ENCODE results near the gene HINFP. TPM values are rescaled to one million over a fixed set of nuclear protein-coding genes. Genes with fewer than 3 reads are reported as not detected.

Gene HINFP, protein sequence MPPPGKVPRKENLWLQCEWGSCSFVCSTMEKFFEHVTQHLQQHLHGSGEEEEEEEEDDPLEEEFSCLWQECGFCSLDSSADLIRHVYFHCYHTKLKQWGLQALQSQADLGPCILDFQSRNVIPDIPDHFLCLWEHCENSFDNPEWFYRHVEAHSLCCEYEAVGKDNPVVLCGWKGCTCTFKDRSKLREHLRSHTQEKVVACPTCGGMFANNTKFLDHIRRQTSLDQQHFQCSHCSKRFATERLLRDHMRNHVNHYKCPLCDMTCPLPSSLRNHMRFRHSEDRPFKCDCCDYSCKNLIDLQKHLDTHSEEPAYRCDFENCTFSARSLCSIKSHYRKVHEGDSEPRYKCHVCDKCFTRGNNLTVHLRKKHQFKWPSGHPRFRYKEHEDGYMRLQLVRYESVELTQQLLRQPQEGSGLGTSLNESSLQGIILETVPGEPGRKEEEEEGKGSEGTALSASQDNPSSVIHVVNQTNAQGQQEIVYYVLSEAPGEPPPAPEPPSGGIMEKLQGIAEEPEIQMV
- total RNA-seq = 35.9 TPM

DNA sequence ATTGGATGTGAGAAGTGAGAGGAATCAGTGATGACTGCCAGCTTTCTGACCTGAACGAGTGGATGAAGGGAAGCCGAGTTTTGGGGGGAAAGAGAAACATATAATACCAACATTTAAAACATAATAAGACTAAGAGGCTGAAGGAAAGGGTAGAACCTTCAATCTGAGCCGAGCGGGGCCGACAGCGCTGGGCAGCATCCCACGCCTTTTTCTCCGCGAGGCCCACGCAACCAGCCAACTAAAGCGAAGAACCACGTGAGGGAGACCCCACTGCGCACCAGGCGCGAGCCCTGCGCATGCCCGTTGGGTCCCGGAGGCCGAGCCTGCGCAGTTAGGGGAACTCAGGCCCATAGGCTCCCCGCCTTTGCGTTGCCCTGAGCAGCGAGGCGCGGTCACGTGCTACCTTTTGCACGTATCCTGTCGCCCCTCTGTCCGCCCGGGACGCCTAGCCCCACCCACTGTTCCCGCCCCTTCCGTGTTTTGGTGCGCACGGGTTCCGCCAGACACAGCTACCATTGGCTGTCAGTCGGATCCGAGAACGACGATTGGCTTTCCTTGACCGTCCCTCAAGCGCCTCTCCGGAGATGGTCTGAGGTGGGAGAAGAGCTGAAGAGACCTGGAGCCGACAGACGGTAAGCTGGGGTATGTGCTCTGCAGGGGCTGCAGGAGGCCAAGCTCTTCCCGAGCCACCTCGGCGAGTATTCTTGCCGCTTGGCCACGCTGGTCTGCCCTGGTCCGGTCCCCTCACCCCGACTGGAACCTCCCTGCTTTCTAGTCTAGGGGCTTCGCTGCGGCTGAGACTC lies at the start of gene HINFP:
Gene HINFP (plus strand): TSS at position 573 of the 803 bp plus-strand sequence. CDS start 5,365 bp downstream, outside the sequence.
- DNase-seq (ENCODE audit: low spot score) = peak; percentile 99

DNA sequence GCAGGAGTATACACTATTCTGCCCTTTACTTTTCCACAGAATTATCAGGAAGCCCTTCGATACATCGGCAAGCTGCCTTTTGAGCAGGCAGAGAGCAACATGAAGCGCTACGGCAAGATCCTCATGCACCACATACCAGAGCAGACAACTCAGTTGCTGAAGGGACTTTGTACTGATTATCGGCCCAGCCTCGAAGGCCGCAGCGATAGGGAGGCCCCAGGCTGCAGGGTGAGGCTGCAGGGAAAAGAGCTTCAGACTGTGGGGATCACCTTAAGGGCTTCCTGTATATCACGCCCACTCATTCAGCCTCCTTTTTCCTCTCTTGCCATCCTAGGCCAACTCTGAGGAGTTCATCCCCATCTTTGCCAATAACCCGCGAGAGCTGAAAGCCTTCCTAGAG lies 43.5 kb upstream of the HINFP start:
- no peak for DNase-seq (ENCODE audit: low spot score)

DNA sequence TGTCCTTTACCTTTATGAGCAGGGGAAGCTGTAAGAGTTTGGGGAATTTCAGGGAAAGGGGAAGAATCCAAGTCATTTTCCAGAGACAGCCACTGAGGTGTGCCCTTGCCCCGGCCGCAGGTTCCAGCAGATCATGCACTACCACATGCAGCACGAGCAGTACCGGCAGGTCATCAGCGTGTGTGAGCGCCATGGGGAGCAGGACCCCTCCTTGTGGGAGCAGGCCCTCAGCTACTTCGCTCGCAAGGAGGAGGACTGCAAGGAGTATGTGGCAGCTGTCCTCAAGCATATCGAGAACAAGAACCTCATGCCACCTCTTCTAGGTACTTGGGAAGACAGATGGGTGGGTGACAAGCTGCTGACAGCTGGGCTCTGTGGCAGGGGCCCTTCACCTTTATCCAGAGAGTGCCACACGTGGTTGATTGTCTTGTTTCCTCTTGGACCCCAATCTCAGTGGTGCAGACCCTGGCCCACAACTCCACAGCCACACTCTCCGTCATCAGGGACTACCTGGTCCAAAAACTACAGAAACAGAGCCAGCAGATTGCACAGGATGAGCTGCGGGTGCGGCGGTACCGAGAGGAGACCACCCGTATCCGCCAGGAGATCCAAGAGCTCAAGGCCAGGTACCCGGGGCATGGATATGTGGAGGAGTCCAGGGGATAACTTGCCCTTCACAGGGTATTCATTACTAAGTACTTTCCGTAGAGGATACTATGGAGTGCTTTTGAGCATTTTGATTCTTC lies 42.5 kb upstream of the HINFP start:
- DNase-seq (ENCODE audit: low spot score) = no peak

DNA sequence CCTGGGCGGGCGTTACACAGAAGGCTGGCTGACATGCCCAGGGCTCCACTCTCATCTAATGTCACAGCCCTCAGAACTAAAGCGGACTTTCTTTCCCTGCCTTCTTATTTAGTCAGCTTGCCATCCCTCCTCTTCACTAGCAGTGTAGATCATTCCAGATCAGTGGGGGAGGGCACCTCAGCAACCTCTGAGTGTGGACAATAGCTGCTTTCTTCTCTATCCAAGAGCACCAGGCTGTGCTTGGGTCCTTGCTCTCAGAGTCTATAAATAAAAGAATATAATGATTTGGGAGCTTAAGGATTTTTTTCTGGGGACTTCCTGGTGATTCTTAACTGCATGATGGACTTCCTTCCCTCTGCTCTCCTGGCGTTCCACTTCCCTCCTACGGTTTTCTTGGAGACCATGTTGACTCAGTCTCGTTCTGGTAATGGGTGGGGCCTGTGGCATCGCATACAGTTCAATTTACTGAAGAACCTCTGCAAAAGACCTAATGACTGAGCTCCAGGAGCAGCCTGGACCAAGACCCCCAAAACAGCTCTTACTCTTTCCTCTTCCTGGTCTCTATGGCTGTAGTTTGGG lies 39.6 kb upstream of the HINFP start:
- DNase-seq (ENCODE audit: low spot score) = no peak

DNA sequence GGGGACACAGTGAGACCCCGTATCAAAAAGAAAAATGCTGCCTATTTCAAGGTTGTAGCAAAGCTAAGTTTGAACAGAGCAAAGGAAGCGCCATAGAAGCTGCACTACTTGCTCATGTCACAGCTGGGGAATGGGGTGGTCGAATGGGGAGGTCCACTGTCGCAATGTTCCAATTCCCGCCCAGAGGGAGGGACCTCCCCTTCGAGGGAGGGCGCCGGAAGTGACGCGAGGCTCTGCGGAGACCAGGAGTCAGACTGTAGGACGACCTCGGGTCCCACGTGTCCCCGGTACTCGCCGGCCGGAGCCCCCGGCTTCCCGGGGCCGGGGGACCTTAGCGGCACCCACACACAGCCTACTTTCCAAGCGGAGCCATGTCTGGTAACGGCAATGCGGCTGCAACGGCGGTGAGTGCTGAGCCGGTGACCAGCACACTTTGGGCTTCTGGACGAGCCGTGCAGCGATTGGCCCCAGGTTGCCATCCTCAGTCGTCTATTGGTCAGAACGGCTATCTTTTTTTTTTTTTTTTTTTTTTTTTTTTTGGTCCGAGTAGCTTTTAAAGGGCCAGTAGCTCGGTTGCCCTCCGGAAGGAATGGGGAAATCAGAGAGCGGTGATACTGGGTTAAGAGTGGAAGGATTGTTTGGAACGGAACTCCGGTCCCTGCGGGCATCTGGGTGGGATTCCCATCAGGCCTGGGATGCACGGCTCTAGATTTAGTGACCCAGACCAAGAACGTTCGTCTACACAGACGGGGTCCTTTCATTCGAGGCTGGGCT lies 36.5 kb upstream of the HINFP start, which contains the start of gene HMBS:
Gene HMBS (plus strand): TSS at position 219 of the 774 bp plus-strand sequence. CDS start 153 bp downstream, at position 372.
- peak; percentile 92 for DNase-seq (ENCODE audit: low spot score)

DNA sequence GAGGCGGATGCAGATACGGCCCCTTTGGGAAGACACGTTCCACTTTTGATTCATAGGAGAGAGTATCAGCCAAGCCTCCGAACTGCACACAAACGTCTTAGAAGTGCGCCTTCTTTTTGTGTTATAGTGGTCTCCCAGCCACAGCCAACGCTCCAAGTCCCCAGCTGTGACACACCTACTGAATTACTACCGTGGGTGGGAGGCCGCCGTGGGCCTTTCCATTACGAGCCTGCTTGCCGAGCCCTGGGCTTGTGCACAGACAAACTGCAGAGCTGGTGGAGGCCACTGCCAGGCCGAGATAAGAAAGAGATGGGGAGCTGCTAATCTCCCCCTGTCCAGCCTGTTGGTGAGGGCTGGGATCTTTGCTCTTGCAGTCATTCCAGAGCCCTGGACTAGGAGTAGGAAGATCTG lies 35.9 kb upstream of the HINFP start:
- no peak for DNase-seq (ENCODE audit: low spot score)

DNA sequence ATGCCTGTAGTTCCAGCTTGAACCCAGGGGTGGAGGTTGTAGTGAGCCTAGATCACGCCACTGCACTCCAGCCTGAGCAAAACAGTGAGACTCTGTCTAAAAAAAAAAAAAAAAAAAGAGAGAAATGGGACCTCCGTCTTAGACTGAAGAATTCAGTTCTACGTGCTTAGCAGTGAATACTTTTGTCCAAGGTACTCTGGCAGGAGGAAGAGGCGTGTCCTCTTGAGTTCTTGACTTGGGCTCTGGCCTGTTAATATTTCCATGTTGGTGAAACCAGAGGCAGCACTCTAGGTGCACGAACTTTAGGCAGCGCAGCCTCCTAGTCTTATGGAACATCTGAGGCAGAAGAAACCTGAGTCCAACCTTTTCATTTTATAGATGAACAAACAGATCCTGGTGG lies 34.3 kb upstream of the HINFP start:
- DNase-seq (ENCODE audit: low spot score) = no peak

DNA sequence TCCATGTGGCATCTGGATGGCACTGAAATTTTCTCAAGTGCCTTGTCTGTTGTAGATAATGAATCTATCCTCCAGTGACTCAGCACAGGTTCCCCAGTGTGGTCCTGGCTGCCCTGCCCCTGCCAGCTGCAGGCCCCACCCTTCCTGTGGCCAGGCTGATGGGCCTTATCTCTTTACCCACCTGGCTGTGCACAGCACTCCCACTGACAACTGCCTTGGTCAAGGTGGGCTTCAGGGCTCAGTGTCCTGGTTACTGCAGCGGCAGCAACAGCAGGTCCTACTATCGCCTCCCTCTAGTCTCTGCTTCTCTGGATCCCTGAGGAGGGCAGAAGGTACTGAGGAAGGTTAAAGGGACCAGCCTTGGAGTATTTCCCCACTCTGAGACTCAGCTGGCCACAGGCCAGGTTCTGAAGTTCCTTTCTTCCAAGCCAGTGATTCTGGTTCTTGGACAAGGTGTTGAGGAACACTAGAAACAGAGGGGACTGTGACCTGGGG lies 33.6 kb upstream of the HINFP start:
- DNase-seq (ENCODE audit: low spot score) = no peak

DNA sequence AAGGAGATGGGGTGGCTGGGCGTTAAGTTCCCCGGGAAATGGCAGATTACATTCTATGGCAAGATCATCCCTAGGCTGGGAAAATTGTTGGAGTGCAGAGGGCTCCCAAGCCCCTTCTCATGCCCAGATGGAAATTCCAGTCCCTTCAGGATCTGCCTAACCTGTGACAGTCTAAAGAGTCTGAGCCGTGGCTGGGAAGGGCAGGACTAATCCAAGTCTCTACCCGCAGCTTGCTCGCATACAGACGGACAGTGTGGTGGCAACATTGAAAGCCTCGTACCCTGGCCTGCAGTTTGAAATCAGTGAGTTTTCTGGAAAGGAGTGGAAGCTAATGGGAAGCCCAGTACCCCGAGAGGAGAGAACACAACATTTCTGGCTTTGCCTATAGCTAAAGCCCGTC lies 33.0 kb upstream of the HINFP start:
- DNase-seq (ENCODE audit: low spot score) = no peak

DNA sequence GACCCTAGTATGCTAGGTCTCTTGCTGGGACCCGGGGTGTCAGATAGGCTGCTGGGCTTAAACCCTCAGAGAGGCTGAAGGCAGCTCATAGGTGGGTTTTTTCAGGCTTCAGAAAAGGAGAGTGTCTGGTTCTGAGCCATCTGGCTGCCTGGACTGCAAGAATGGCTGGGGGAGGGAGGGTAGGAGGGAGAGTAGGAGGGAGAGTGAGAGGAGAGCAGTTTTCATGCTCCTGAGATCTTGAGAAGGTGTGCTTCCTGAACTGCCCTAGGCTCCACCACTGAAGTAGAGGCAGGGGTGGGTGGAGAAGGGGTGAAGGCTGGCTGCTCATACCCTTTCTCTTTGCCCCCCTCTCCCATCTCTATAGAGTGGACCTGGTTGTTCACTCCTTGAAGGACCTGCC lies 32.1 kb upstream of the HINFP start:
- DNase-seq (ENCODE audit: low spot score) = no peak

DNA sequence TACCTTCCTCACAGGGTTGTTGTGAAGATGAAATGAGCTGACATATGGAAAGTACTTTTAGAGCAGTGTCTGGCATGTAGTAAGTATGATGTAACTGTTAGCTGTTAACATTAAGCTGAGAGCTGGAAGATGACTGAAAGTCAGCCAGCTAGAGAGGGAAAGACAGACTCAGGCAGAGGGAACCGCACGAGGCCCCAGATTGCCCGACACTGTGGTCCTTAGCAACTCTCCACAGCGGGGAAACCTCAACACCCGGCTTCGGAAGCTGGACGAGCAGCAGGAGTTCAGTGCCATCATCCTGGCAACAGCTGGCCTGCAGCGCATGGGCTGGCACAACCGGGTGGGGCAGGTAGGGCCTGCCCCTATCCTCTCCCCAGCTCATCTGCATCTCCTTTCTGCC lies 30.2 kb upstream of the HINFP start:
- DNase-seq (ENCODE audit: low spot score) = no peak

DNA sequence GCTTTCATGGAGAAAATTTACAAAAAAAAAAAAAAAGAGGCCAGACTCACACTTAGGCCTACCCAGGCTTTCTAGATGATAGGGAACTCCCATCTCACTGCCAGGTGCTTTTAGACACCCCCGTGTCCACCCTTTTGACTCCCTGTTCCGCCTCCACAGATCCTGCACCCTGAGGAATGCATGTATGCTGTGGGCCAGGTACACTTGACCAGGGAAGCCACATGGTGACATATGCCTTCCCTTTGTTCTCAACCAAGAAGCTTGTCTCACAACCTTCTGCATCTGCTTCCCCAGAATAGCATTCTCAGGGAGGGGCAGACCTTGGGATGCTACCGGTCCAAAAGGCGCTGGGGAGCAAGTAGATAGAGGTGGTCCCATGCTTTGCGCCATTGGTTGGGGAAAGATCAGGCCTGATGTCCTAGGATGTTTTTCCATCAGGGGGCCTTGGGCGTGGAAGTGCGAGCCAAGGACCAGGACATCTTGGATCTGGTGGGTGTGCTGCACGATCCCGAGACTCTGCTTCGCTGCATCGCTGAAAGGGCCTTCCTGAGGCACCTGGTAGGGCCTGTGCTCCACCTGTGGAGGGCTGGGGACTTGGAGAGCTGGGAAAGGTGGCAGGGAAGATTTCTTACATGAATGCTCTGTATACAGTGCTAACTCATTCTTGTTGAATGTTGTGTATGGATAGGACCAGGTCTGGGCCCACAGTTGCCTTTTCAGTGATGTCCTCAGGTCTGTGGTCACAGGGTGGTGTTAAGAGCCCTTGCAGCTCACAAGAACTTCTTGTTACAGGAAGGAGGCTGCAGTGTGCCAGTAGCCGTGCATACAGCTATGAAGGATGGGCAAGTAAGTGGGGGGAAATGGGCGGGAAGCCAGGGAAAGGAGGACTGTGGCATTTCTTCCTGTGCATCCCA lies 29.2 kb upstream of the HINFP start:
- no peak for DNase-seq (ENCODE audit: low spot score)

DNA sequence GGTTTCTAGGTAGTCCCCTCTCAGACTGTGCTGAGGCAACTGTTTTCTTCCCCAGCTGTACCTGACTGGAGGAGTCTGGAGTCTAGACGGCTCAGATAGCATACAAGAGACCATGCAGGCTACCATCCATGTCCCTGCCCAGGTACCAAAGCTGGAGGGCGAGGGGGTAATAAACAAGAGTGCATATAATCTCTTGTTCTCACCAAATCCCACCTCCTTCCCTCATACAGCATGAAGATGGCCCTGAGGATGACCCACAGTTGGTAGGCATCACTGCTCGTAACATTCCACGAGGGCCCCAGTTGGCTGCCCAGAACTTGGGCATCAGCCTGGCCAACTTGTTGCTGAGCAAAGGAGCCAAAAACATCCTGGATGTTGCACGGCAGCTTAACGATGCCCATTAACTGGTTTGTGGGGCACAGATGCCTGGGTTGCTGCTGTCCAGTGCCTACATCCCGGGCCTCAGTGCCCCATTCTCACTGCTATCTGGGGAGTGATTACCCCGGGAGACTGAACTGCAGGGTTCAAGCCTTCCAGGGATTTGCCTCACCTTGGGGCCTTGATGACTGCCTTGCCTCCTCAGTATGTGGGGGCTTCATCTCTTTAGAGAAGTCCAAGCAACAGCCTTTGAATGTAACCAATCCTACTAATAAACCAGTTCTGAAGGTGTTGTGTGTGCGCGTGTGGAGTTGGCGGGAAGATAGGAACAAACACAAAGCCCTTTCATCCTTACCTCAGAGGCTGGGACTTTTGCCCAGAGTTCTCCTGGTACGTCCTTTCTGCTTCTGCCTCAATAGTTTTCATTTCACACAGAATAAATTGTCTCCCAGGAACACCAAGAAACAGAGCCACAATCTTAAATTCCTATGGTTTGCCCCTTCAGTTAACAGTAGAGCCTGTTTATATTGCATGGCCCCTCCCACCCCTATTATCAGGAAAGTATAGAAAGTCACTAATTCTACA lies 28.2 kb upstream of the HINFP start:
- no peak for DNase-seq (ENCODE audit: low spot score)

DNA sequence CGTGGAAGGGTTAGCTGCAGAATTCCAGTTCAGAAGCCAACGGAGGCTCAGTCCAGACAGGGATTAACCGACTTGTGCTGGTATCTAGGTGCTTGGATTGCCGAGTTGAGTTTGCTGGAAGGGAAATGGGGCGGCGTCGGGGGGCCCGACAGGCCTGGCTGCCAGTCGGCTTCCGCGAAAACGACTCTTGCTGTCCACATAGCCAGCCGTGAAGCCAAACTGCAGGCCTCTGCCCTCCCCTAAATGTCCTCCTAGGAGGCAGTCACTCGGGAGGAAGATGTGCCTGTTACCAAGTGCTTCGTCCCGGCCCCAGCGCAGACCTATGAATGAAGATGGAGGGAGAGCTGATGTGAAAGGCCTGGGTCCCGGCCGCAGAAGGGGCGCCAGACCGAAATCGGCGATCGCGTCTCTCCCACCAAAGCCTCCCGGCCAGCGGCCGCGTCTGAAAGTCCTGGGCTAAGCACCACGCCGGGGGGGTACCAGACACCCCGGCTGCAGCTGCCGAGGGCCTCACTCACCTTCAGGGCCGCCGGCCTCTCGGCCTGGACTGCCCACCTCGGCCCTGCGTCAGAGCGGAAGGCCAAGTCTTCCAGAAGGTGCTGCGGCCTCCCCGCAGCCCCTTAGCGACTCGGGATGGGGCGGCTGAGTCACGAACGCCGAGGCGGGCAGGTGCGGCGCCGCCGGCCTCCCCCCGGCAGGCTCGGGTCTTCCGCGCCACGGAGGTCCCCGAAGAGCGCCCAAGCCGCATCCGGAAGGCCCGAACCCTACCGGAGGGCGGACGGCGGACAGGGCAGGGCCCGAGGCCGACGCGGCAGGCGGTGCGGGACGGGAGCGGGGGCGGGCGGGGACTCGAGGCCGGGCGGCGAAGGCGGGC lies 27.2 kb upstream of the HINFP start:
- no peak for DNase-seq (ENCODE audit: low spot score)

DNA sequence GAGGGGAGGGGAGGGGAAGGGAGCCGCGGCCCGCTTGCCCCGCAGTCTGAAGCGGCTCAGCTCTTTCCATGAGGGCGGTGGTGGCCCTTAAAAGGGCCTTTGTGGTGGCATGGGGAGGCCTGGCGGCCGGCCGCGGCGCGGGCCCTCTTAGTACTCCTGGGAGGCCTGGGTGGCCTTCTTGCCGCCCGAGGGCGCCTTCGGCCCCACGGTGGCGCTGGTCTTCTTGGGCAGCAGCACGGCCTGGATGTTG lies 26.6 kb upstream of the HINFP start:
- DNase-seq (ENCODE audit: low spot score) = peak; percentile 85

DNA sequence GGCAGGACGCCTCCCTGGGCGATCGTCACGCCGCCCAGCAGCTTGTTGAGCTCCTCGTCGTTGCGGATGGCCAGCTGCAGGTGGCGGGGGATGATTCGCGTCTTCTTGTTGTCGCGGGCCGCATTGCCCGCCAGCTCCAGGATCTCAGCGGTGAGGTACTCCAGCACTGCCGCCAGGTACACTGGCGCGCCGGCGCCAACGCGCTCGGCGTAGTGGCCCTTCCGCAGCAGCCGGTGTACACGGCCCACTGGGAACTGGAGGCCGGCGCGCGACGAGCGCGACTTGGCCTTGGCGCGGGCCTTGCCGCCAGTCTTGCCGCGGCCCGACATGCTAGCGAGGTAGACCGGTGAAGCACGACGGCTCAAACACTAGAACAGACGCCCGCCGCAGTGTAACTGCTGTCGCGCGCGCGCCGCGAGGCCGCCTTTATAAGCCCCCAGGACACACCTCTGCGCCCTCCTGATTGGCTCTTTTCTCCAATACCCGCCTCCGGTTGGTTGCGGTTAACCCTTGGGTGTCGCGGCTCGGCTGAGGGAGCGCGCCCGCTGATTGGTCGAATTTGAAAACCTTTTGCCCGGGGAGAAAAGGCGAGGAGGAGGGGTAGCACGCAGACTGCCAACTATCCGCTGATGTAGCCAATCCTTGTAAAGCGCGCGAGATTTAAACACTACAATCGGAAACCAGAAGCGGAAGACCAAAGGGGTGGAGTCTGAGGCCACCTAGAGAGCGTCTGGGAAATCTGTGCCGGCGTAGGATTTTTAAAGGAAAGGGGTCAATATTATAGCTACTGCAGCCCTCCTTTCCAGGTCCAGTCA lies 26.1 kb upstream of the HINFP start:
- peak; percentile 100 for DNase-seq (ENCODE audit: low spot score)

DNA sequence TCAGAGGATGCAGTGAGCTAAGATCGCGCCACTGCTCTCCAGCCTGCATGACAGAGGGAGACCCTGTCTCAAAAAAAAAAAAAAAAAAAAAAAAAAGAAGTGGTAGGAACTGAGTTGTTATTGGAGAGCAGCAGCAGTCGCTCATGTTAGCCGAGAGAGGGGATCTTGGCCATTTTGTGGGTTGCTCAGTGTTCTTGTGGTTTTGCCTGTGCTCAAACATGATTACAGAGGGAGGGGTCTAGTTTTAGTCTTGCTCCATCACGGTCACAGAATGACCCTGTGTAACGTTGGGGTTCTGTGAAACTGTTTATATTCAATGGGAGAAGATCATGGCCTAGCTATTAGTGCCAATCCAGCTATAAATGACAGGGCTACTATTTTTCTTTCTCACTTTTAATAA lies 21.7 kb upstream of the HINFP start:
- DNase-seq (ENCODE audit: low spot score) = no peak

Measured in mucosa of gallbladder (tissue), 1 donor.